ENCODE data around the gene EPHA3. TPM values are rescaled to one million over a fixed set of nuclear protein-coding genes. Genes with fewer than 3 reads are reported as not detected.
"Not testable (repeated sequence)": the region's sequence is repeated elsewhere in the genome, so short reads cannot be mapped to it uniquely, and the experiment has no call there.

Gene EPHA3
- total RNA-seq, 1 experiment from 2014 or later, result not detected

- no peak for DNase-seq (ENCODE audit: low read depth)
Measured at GRCh38 chr3:89280822-89281365, 173.5 kb downstream of the EPHA3 start.

- no peak for DNase-seq (ENCODE audit: low read depth)
Measured at GRCh38 chr3:89287902-89288508, 180.6 kb downstream of the EPHA3 start.

- no peak for DNase-seq (ENCODE audit: low read depth)
Measured at GRCh38 chr3:89289574-89290190, 182.3 kb downstream of the EPHA3 start.

- DNase-seq (ENCODE audit: low read depth), result no peak
Measured at GRCh38 chr3:89297199-89297598, 189.8 kb downstream of the EPHA3 start.

- DNase-seq (ENCODE audit: low read depth), result no peak
Measured at GRCh38 chr3:89300526-89300925, 193.1 kb downstream of the EPHA3 start.

GRCh38 chr3:89300981-89301380, 193.6 kb downstream of the EPHA3 start:
- DNase-seq (ENCODE audit: low read depth), result no peak

- DNase-seq (ENCODE audit: low read depth), result no peak
Measured at GRCh38 chr3:89303701-89304100, 196.3 kb downstream of the EPHA3 start.

GRCh38 chr3:89306540-89306939, 199.1 kb downstream of the EPHA3 start:
- DNase-seq (ENCODE audit: low read depth), result no peak

- DNase-seq (ENCODE audit: low read depth), result no peak
Measured at GRCh38 chr3:89311581-89311980, 204.2 kb downstream of the EPHA3 start.

- no peak for DNase-seq (ENCODE audit: low read depth)
Measured at GRCh38 chr3:89312141-89312540, 204.7 kb downstream of the EPHA3 start.

- peak; percentile 5 for DNase-seq (ENCODE audit: low read depth)
Measured at GRCh38 chr3:89314454-89315098, 207.2 kb downstream of the EPHA3 start.

GRCh38 chr3:89315750-89316470, 208.5 kb downstream of the EPHA3 start:
- no peak for DNase-seq (ENCODE audit: low read depth)

GRCh38 chr3:89320186-89320585, 212.8 kb downstream of the EPHA3 start:
- no peak for DNase-seq (ENCODE audit: low read depth)

GRCh38 chr3:89326997-89327396, 219.6 kb downstream of the EPHA3 start:
- no peak for DNase-seq (ENCODE audit: low read depth)

- no peak for DNase-seq (ENCODE audit: low read depth)
Measured at GRCh38 chr3:89332386-89332785, 225.0 kb downstream of the EPHA3 start.

GRCh38 chr3:89332793-89333192, 225.4 kb downstream of the EPHA3 start:
- DNase-seq (ENCODE audit: low read depth), result no peak

- DNase-seq (ENCODE audit: low read depth), result no peak
Measured at GRCh38 chr3:89335693-89336092, 228.3 kb downstream of the EPHA3 start.

GRCh38 chr3:89340408-89340807, 233.0 kb downstream of the EPHA3 start:
- DNase-seq (ENCODE audit: low read depth), result no peak

- no peak for DNase-seq (ENCODE audit: low read depth)
Measured at GRCh38 chr3:89344076-89344475, 236.7 kb downstream of the EPHA3 start.

GRCh38 chr3:89350935-89351334, 243.5 kb downstream of the EPHA3 start:
- not testable (repeated sequence) for DNase-seq (ENCODE audit: low read depth)

GRCh38 chr3:89353465-89353864, 246.0 kb downstream of the EPHA3 start:
- DNase-seq (ENCODE audit: low read depth), result peak; percentile 4

- DNase-seq (ENCODE audit: low read depth), result no peak
Measured at GRCh38 chr3:89358281-89358680, 250.9 kb downstream of the EPHA3 start.
